Vagina (tissue), 2 donors: ENCODE data around the gene ZNF423.

Experiments used
- CTCF ChIP-seq, 3 experiments: fragments of 450-650 bp in 2 of 3; fragments of 200-600 bp in 1 of 3; sonication (generic) in 1 of 3; IDR thresholded peaks; one replicate each; pipeline ENCODE4 v1.5.1; 2017 to 2019; ENCODE audit warnings: antibody characterized with exemption in 3 of 3, mild to moderate bottlenecking in 2 of 3, moderate library complexity in 2 of 3
- POLR2A ChIP-seq, 2 donors: fragments of 450-650 bp; IDR thresholded peaks; one replicate each; pipeline ENCODE4 v1.6.1; 2017; ENCODE audit warnings: antibody characterized with exemption in 2 of 2, mild to moderate bottlenecking in 2 of 2, moderate library complexity in 2 of 2

GRCh38 chr16:49498264-49498663 lies 357.6 kb downstream of the ZNF423 start:
- TF ChIP-seq CTCF (IDR thresholded peaks at IDR 0.05) = no peak
- TF ChIP-seq POLR2A (IDR thresholded peaks at IDR 0.05) = no peak
